ENCODE data around the gene TNP2.

The TNP2 gene

GRCh38 chr16:11297492-11298142 is 28.5 kb upstream of the TNP2 start:
- TF ChIP-seq, protein P1, sequence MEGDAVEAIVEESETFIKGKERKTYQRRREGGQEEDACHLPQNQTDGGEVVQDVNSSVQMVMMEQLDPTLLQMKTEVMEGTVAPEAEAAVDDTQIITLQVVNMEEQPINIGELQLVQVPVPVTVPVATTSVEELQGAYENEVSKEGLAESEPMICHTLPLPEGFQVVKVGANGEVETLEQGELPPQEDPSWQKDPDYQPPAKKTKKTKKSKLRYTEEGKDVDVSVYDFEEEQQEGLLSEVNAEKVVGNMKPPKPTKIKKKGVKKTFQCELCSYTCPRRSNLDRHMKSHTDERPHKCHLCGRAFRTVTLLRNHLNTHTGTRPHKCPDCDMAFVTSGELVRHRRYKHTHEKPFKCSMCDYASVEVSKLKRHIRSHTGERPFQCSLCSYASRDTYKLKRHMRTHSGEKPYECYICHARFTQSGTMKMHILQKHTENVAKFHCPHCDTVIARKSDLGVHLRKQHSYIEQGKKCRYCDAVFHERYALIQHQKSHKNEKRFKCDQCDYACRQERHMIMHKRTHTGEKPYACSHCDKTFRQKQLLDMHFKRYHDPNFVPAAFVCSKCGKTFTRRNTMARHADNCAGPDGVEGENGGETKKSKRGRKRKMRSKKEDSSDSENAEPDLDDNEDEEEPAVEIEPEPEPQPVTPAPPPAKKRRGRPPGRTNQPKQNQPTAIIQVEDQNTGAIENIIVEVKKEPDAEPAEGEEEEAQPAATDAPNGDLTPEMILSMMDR (IDR thresholded peaks at IDR 0.05; ENCODE audit: borderline replicate concordance, extremely low read depth, low read length, poor library complexity, severe bottlenecking), result peak; percentile 75
- no peak for TF ChIP-seq EZH2 (IDR thresholded peaks at IDR 0.05; ENCODE audit: borderline replicate concordance, low read depth, low read length, severe bottlenecking)
- Histone ChIP-seq H3K4me1 (ENCODE audit: insufficient read depth, low read length) (peaks cover 45% of the 10 kb centered on the region), H3K79me2 (ENCODE audit: insufficient read depth, low read length) (no peaks in the 10 kb centered on the region), H3K4me2 (ENCODE audit: insufficient read depth, low read length) (peak overlapping the region; percentile 58), H2AFZ (ENCODE audit: low read depth, low read length) (0 out of 2 replicates have a peak overlapping the region, but pooled peaks have one; percentile 8), H3K27me3 (ENCODE audit: insufficient read depth, low read length, poor library complexity) (no peaks in the 10 kb centered on the region), H3K9me3 (ENCODE audit: insufficient read depth, low read length, severe bottlenecking) (no peaks in the 10 kb centered on the region), H3K36me3 (ENCODE audit: insufficient read depth, low read length) (no peaks in the 10 kb centered on the region), H3K27ac (ENCODE audit: low read length) (peak overlapping the region; percentile 87), H3K4me3 (ENCODE audit: low read depth in 1 of 2, low read length in 2 of 2) (peak overlapping the region in 1 of 2 experiments; percentile 35; a peak in 2 of 4 replicates), H4K20me1 (ENCODE audit: insufficient read depth, low read length) (peaks cover 3% of the 10 kb centered on the region; the same call in 1 of the 2 replicates), H3K9ac (ENCODE audit: low read depth, low read length) (peak overlapping the region; percentile 51)
- peak; percentile 93 for ATAC-seq (ENCODE audit: insufficient read depth, low read depth)
- DNase-seq, result peak; percentile 97

- H4K20me1 ChIP-seq (ENCODE audit: insufficient read depth, low read length), result peaks cover 3% of the 10 kb centered on the region; the same call in 1 of the 2 replicates
- peak overlapping the region in 1 of 2 experiments; percentile 35; a peak in 2 of 4 replicates for H3K4me3 ChIP-seq (ENCODE audit: low read depth in 1 of 2, low read length in 2 of 2)
- H3K27ac ChIP-seq (ENCODE audit: low read length), result peak overlapping the region; percentile 66
- H3K4me2 ChIP-seq (ENCODE audit: insufficient read depth, low read length), result peak overlapping the region; percentile 58
- DNase-seq, result peak; percentile 24
- H3K4me1 ChIP-seq (ENCODE audit: insufficient read depth, low read length), result peaks cover 45% of the 10 kb centered on the region
- no peak overlapping the region for H2AFZ ChIP-seq (ENCODE audit: low read depth, low read length)
- TF ChIP-seq, protein P1 (IDR thresholded peaks at IDR 0.05; ENCODE audit: borderline replicate concordance, extremely low read depth, low read length, poor library complexity, severe bottlenecking), result no peak
- no peak for TF ChIP-seq EZH2 (IDR thresholded peaks at IDR 0.05; ENCODE audit: borderline replicate concordance, low read depth, low read length, severe bottlenecking)
- peak overlapping the region; percentile 13; the same call in 1 of the 2 replicates for H3K9ac ChIP-seq (ENCODE audit: low read depth, low read length)
- H3K27me3 ChIP-seq (ENCODE audit: insufficient read depth, low read length, poor library complexity), result no peaks in the 10 kb centered on the region
- H3K36me3 ChIP-seq (ENCODE audit: insufficient read depth, low read length), result no peaks in the 10 kb centered on the region
- ATAC-seq (ENCODE audit: insufficient read depth, low read depth), result peak; percentile 5
- no peaks in the 10 kb centered on the region for H3K9me3 ChIP-seq (ENCODE audit: insufficient read depth, low read length, severe bottlenecking)
- no peaks in the 10 kb centered on the region for H3K79me2 ChIP-seq (ENCODE audit: insufficient read depth, low read length)
Observed at GRCh38 chr16:11296706-11297491, 27.8 kb upstream of the TNP2 start.

DNA sequence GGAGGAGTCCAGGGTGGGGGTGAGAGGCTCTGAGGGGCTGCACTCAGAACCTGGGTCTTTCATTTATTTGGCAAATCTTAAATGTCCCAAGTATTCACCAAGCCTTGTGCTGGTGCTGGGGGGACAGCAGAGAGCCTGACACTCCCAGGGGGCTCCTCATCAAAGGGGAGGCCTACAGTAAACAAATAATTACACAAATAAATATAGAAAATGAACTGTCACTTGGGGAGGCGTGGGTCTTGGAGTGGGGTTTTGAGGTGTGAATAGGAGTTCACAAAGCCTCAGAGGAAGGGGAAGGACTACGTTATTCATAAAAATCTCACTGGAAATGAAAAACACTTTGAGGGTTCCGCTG is 27.2 kb upstream of the TNP2 start:
- Histone ChIP-seq H4K20me1 (ENCODE audit: insufficient read depth, low read length) (peaks cover 3% of the 10 kb centered on the region; the same call in 1 of the 2 replicates), H3K27ac (ENCODE audit: low read length) (0 out of 2 replicates have a peak overlapping the region, but pooled peaks have one; percentile 9), H2AFZ (ENCODE audit: low read depth, low read length) (no peak overlapping the region), H3K9ac (ENCODE audit: low read depth, low read length) (no peak overlapping the region), H3K27me3 (ENCODE audit: insufficient read depth, low read length, poor library complexity) (no peaks in the 10 kb centered on the region), H3K4me3 (ENCODE audit: low read depth in 1 of 2, low read length in 2 of 2) (no peak overlapping the region), H3K36me3 (ENCODE audit: insufficient read depth, low read length) (no peaks in the 10 kb centered on the region), H3K4me1 (ENCODE audit: insufficient read depth, low read length) (peaks cover 45% of the 10 kb centered on the region), H3K9me3 (ENCODE audit: insufficient read depth, low read length, severe bottlenecking) (no peaks in the 10 kb centered on the region), H3K4me2 (ENCODE audit: insufficient read depth, low read length) (peak overlapping the region; percentile 58; the same call in 1 of the 2 replicates), H3K79me2 (ENCODE audit: insufficient read depth, low read length) (no peaks in the 10 kb centered on the region)
- ATAC-seq (ENCODE audit: insufficient read depth, low read depth), result no peak
- DNase-seq, result no peak
- TF ChIP-seq, protein P1 (IDR thresholded peaks at IDR 0.05; ENCODE audit: borderline replicate concordance, extremely low read depth, low read length, poor library complexity, severe bottlenecking), result no peak
- no peak for TF ChIP-seq EZH2 (IDR thresholded peaks at IDR 0.05; ENCODE audit: borderline replicate concordance, low read depth, low read length, severe bottlenecking)
